CD4-positive, alpha-beta memory T cell (primary cell): Measurements from ENCODE around the gene TMEM86B. TPM values are rescaled to one million over a fixed set of nuclear protein-coding genes. Genes with fewer than 3 reads are reported as not detected.

Experiments used
- CTCF ChIA-PET: fragments of 350-600 bp; sonication (Branson Sonifier 250); formaldehyde crosslinking; loops from one replicate; lab custom pipeline; 2021; ENCODE audit warnings: inconsistent platforms; ENCODE audit not compliant: partially characterized antibody; lab: Charles Lee
- POLR2A ChIA-PET: fragments of 350-600 bp; sonication (Branson Sonifier 250); formaldehyde crosslinking; loops from one replicate; lab custom pipeline; 2021; ENCODE audit not compliant: partially characterized antibody; lab: Charles Lee
- DNase-seq, 5 donors: peaks; one replicate each; pipeline versions ENCODE4 v3.0.0 to v3.0.0-alpha.2; 2020 to 2022; ENCODE audit warnings: mixed read lengths in 1 of 5
- H3K27ac ChIP-seq: one replicate; pipeline ENCODE4 v1.7.0; 2013; ENCODE audit warnings: low read depth, low read length
- H3K27me3 ChIP-seq: 2 replicates; pipeline ENCODE4 v1.7.0; 2013; ENCODE audit warnings: mild to moderate bottlenecking, low read length, moderate library complexity; ENCODE audit not compliant: insufficient read depth
- H3K36me3 ChIP-seq: 2 replicates; pipeline ENCODE4 v1.7.0; 2013; ENCODE audit warnings: mild to moderate bottlenecking, low read length, moderate library complexity; ENCODE audit not compliant: insufficient read depth
- H3K4me1 ChIP-seq: 2 replicates; pipeline ENCODE4 v1.7.0; 2013; ENCODE audit warnings: mild to moderate bottlenecking, low read length, moderate library complexity; ENCODE audit not compliant: insufficient read depth
- H3K4me3 ChIP-seq, 2 donors: one replicate each; pipeline ENCODE4 v1.7.0; 2013; ENCODE audit warnings: low read length in 2 of 2, mild to moderate bottlenecking in 1 of 2
- H3K9me3 ChIP-seq, 2 donors: one replicate each; pipeline ENCODE4 v1.7.0; 2013; ENCODE audit warnings: low read length in 2 of 2, control low read depth in 1 of 2; ENCODE audit not compliant: control insufficient read depth in 1 of 2
- H3K27ac Mint-ChIP-seq, 7 donors: one replicate each; pipeline ENCODE4 v1.8.0; 2020 to 2021; ENCODE audit warnings: mixed read lengths in 7 of 7, mild to moderate bottlenecking in 6 of 7, inconsistent platforms in 3 of 7, moderate library complexity in 3 of 7
- H3K27me3 Mint-ChIP-seq, 2 donors: one replicate each; pipeline ENCODE4 v1.8.0; 2020 to 2021; ENCODE audit warnings: mixed read lengths in 2 of 2
- H3K36me3 Mint-ChIP-seq, 2 donors: one replicate each; pipeline ENCODE4 v1.8.0; 2020 to 2021; ENCODE audit warnings: mixed read lengths in 2 of 2, inconsistent platforms in 1 of 2, mild to moderate bottlenecking in 1 of 2
- H3K4me1 Mint-ChIP-seq, 4 donors: one replicate each; pipeline ENCODE4 v1.8.0; 2020 to 2021; ENCODE audit warnings: mixed read lengths in 4 of 4, mild to moderate bottlenecking in 1 of 4
- H3K4me3 Mint-ChIP-seq, 8 donors: one replicate each; pipeline ENCODE4 v1.8.0; 2020 to 2021; ENCODE audit warnings: mixed read lengths in 8 of 8, mild to moderate bottlenecking in 7 of 8, moderate library complexity in 6 of 8, inconsistent platforms in 3 of 8
- H3K9me3 Mint-ChIP-seq, 8 donors: one replicate each; pipeline ENCODE4 v1.8.0; 2020 to 2021; ENCODE audit warnings: mixed read lengths in 8 of 8, mild to moderate bottlenecking in 5 of 8, inconsistent platforms in 3 of 8, moderate library complexity in 1 of 8
- intact Hi-C: fragments of 100-400 bp; cut with micrococcal nuclease; formaldehyde crosslinking; loops from one replicate; pipeline ENCODE4 v1.15.1; 2023
- polyA plus RNA-seq, 2 donors: library from polyadenylated mRNA; unstranded; fragments of 300-500 nt; fragmentation: Illumina TruSeq; gene quantifications; one replicate each; pipeline ENCODE4 v1.2.3, GENCODE V29; 2021
- total RNA-seq, 2 experiments: library from RNA; stranded (reverse); gene quantifications; one replicate each; pipeline ENCODE4 v1.2.3, GENCODE V29; 2021

The TMEM86B gene
- total and polyA plus RNA-seq, 4 experiments from 2014 or later: 3.5 to 22.1 (median 19.7) TPM; not detected in 1

DNA sequence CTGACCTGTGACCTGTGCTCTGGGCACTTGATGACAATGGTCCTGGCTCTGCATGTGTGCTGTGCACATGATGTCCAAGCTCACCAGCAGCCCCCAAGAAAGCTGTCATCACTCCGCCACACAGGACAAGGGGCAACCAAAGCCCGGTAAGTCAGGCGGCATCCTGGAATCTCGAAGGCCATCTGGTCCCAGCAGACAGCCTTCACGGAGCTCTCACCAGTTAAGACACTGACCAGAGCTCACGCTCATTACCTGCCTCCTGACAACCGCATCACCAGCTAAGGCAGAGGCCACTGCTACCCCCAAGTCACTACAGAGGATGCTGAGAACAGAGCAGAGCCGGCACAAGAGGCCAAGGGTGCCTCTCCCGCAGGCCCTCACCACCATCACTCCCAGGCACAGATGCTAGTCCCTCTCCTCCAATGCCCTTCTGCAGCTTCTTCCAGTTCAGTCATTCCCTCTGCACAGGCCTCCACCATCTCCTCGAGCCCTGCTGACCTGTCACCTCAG is 19.7 kb upstream of the TMEM86B start:
- Histone ChIP-seq H3K4me3 (no peak overlapping the region), H3K4me1 (peaks cover 59% of the 10 kb centered on the region), H3K27me3 (no peaks in the 10 kb centered on the region), H3K9me3 (no peaks in the 10 kb centered on the region), H3K36me3 (peaks cover 36% of the 10 kb centered on the region), H3K27ac (no peak overlapping the region)
- Mint-ChIP-seq H3K36me3 (peaks cover 25 to 38% of the 10 kb centered on the region in 2 donors), H3K4me3 (peak overlapping the region in 2 of 8 donors; percentile 26 to 43), H3K9me3 (no peaks in the 10 kb centered on the region), H3K4me1 (peaks cover 26 to 53% (median 37%) of the 10 kb centered on the region in 4 donors), H3K27ac (peak overlapping the region in 6 of 7 donors; percentile 19 to 85 (median 64)), H3K27me3 (no peaks in the 10 kb centered on the region)
- CTCF ChIA-PET: interaction anchor here (0.6 kb wide), 1 partner anchor 70 kb away, joined by 3 read pairs; no protein-coding TSS in a partner anchor
- intact Hi-C loops: no loop called here
- no peak for DNase-seq
- POLR2A ChIA-PET: interaction anchor here (1.2 to 1.3 kb wide), 2 partner anchors 11 to 131 kb away, joined by 3 to 5 read pairs; partner anchors contain the start of genes PPP1R12C and PPP6R1

DNA sequence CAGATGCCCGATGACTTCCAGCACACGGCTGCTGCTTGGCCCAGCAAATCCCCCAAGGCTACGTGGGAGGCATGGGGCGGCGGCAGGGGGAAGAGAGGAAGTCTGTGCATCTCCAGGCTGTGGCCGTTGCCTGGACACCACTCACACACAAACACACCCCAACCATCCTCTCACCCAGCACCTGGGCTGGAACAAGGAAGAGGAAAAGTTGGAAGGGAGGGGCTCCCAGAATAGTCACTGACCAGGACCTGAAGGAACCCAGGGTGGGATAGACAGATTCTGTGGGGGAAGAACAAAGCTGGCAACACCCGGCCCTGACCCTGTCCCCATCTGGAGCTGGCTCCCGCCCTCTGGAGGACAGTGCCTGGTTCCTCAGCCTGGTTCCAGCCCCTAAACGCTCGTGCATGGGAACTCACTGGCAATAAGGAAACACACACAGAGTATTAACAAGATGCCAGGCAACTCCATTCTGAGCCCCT is 19.1 kb upstream of the TMEM86B start:
- peaks cover 54% of the 10 kb centered on the region for H3K4me1 ChIP-seq
- H3K27me3 Mint-ChIP-seq: no peaks in the 10 kb centered on the region
- no peak overlapping the region for H3K4me3 ChIP-seq
- H3K9me3 Mint-ChIP-seq: no peaks in the 10 kb centered on the region
- no peaks in the 10 kb centered on the region for H3K27me3 ChIP-seq
- H3K4me1 Mint-ChIP-seq: peaks cover 23 to 50% (median 36%) of the 10 kb centered on the region in 4 donors
- H3K36me3 Mint-ChIP-seq: peaks cover 28 to 41% of the 10 kb centered on the region in 2 donors
- ChIA-PET POLR2A (interaction anchor here (1.3 kb wide), 1 partner anchor 12 kb away, joined by 5 read pairs; the partner anchor contains the start of gene PPP6R1), CTCF (interaction anchor here (0.6 kb wide), 1 partner anchor 69 kb away, joined by 3 read pairs; no protein-coding TSS in a partner anchor)
- H3K27ac Mint-ChIP-seq: no peak overlapping the region
- no peaks in the 10 kb centered on the region for H3K9me3 ChIP-seq
- H3K4me3 Mint-ChIP-seq: no peak overlapping the region
- H3K36me3 ChIP-seq: peaks cover 39% of the 10 kb centered on the region
- no peak overlapping the region for H3K27ac ChIP-seq
- no peak for DNase-seq
- intact Hi-C loops: no loop called here

- H3K4me3 ChIP-seq: no peak overlapping the region
- no peak overlapping the region for H3K27ac ChIP-seq
- H3K27me3 ChIP-seq: no peaks in the 10 kb centered on the region
- POLR2A ChIA-PET: interaction anchor here (1.9 kb wide), 1 partner anchor 9 kb away, joined by 9 read pairs; no protein-coding TSS in a partner anchor
- H3K36me3 Mint-ChIP-seq: peaks cover 31 to 42% of the 10 kb centered on the region in 2 donors
- H3K9me3 ChIP-seq: no peaks in the 10 kb centered on the region
- no peak for DNase-seq
- H3K4me3 Mint-ChIP-seq: no peak overlapping the region
- H3K36me3 ChIP-seq: peaks cover 48% of the 10 kb centered on the region
- H3K27ac Mint-ChIP-seq: no peak overlapping the region
- CTCF ChIA-PET: no interaction called here
- H3K4me1 ChIP-seq: peaks cover 45% of the 10 kb centered on the region
- no peaks in the 10 kb centered on the region for H3K27me3 Mint-ChIP-seq
- intact Hi-C loops: no loop called here
- peaks cover 21 to 42% (median 29%) of the 10 kb centered on the region in 4 donors for H3K4me1 Mint-ChIP-seq
- no peaks in the 10 kb centered on the region for H3K9me3 Mint-ChIP-seq
Observed at GRCh38 chr19:55246462-55247451, 18.2 kb upstream of the TMEM86B start.

GRCh38 chr19:55245236-55245904 is 16.8 kb upstream of the TMEM86B start:
- Mint-ChIP-seq H3K4me3 (no peak overlapping the region), H3K9me3 (no peaks in the 10 kb centered on the region), H3K27me3 (no peaks in the 10 kb centered on the region), H3K4me1 (peaks cover 11 to 28% (median 17%) of the 10 kb centered on the region in 4 donors), H3K27ac (no peak overlapping the region), H3K36me3 (peaks cover 28 to 38% of the 10 kb centered on the region in 2 donors)
- H3K4me1 ChIP-seq: peaks cover 31% of the 10 kb centered on the region
- no peaks in the 10 kb centered on the region for H3K27me3 ChIP-seq
- DNase-seq: no peak
- ChIA-PET CTCF (interaction anchor here (0.8 kb wide), 1 partner anchor 47 kb away, joined by 3 read pairs; no protein-coding TSS in a partner anchor), POLR2A (interaction anchor here (1.5 to 1.9 kb wide), 2 partner anchors 10 to 14 kb away, joined by 5 to 9 read pairs; partner anchors contain the start of gene PPP6R1)
- H3K9me3 ChIP-seq: no peaks in the 10 kb centered on the region
- H3K4me3 ChIP-seq: no peak overlapping the region
- no peak overlapping the region for H3K27ac ChIP-seq
- H3K36me3 ChIP-seq: peaks cover 60% of the 10 kb centered on the region
- intact Hi-C loops: no loop called here

- Histone ChIP-seq H3K27ac (no peak overlapping the region), H3K4me3 (no peak overlapping the region), H3K27me3 (no peaks in the 10 kb centered on the region), H3K4me1 (peaks cover 19% of the 10 kb centered on the region), H3K36me3 (peaks cover 72% of the 10 kb centered on the region), H3K9me3 (no peaks in the 10 kb centered on the region)
- ChIA-PET POLR2A (interaction anchor here (1.1 to 5.3 kb wide), 3 partner anchors 11 to 15 kb away, joined by 3 to 25 read pairs (median 5); partner anchors contain the start of gene PPP6R1), CTCF (interaction anchor here (0.6 kb wide), 1 partner anchor 103 kb away, joined by 3 read pairs; no protein-coding TSS in a partner anchor)
- DNase-seq: no peak
- no peaks in the 10 kb centered on the region for H3K27me3 Mint-ChIP-seq
- no peak overlapping the region for H3K4me3 Mint-ChIP-seq
- no peak overlapping the region for H3K27ac Mint-ChIP-seq
- H3K36me3 Mint-ChIP-seq: peaks cover 32 to 42% of the 10 kb centered on the region in 2 donors
- intact Hi-C loops: no loop called here
- H3K9me3 Mint-ChIP-seq: no peaks in the 10 kb centered on the region
- H3K4me1 Mint-ChIP-seq: peaks cover 12 to 22% (median 16%) of the 10 kb centered on the region in 4 donors
Observed at GRCh38 chr19:55244004-55244680, 15.6 kb upstream of the TMEM86B start.

- Histone ChIP-seq H3K27ac (no peak overlapping the region), H3K27me3 (no peaks in the 10 kb centered on the region), H3K4me1 (peaks cover 3% of the 10 kb centered on the region), H3K9me3 (no peaks in the 10 kb centered on the region), H3K4me3 (no peak overlapping the region), H3K36me3 (peaks cover 87% of the 10 kb centered on the region)
- DNase-seq: no peak
- H3K27ac Mint-ChIP-seq: no peak overlapping the region
- ChIA-PET CTCF (no interaction called here), POLR2A (interaction anchor here (5.3 kb wide), 1 partner anchor 12 kb away, joined by 25 read pairs; no protein-coding TSS in a partner anchor)
- intact Hi-C loops: no loop called here
- H3K4me1 Mint-ChIP-seq: peaks cover 2 to 6% (median 4%) of the 10 kb centered on the region in 4 donors
- peaks cover 34 to 49% of the 10 kb centered on the region in 2 donors for H3K36me3 Mint-ChIP-seq
- H3K27me3 Mint-ChIP-seq: no peaks in the 10 kb centered on the region
- H3K9me3 Mint-ChIP-seq: no peaks in the 10 kb centered on the region
- no peak overlapping the region for H3K4me3 Mint-ChIP-seq
Observed at GRCh38 chr19:55242517-55242916, 14.0 kb upstream of the TMEM86B start.
